Raji (cell line): ENCODE data around the gene KCNG1.

ENCODE experiments used
- POLR2A ChIP-seq: IDR thresholded peaks from 2 replicates; pipeline ENCODE4 v1.6.1; 2011; ENCODE audit warnings: low read depth, low read length, control low read depth; ENCODE audit not compliant: insufficient read depth

KCNG1 gene

GRCh38 chr20:51042657-51043247 lies 19.8 kb upstream of the KCNG1 start:
- TF ChIP-seq POLR2A = no peak

- no peak for TF ChIP-seq POLR2A
Observed at GRCh38 chr20:51042064-51042463, 19.2 kb upstream of the KCNG1 start.

DNA sequence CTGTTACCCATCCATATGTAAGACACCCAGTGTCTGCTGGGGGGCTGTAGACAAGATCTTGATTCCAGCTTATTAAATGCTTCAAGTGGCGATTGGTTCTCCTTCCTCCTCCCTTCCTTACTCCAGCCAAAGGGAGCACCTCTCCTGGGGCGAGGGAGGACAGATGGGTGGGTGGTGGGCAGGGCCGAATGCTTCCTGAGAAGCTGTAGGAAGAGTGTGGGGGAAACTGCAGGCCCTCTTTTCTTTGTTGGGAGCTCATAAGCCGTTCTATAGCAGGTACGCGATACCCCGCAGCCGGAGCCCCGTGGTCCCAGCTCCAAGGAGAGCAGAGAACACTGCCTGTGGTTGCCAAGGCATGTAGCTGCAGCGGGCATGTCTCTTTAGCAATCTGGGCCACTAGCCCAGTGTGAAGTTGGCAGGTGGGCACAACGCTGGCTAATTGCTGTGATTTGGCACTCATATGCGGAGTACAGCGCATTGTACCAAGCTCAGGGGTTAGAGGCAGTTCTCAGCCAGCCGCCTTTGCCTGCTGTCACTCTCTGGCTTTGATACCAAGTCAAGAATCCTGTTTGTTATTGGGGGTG lies 14.7 kb upstream of the KCNG1 start:
- no peak for TF ChIP-seq POLR2A

GRCh38 chr20:51036827-51037531 lies 14.1 kb upstream of the KCNG1 start:
- TF ChIP-seq POLR2A = no peak

DNA sequence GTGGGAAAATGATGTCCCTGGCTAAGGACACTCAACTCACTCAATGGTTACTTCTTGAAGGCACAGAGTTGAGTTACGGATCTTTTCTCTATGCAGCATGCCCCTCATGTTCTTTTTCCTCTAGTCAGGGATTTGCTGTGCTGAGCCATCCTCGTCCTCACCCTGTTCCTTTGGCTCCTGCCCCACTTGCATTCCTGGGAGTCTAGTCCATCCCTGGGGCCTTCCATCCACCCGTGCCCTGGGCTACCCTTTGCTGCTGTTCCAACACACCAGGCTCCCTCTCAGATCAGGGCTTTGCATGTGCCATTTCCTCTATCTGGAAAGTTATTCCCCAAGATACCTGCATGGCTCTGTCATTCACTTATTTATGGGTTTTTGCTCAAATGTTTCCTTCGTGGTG lies 13.3 kb upstream of the KCNG1 start:
- no peak for TF ChIP-seq POLR2A

- no peak for TF ChIP-seq POLR2A
Observed at GRCh38 chr20:51034988-51035656, 12.2 kb upstream of the KCNG1 start.

GRCh38 chr20:51034476-51034875 lies 11.6 kb upstream of the KCNG1 start:
- no peak for TF ChIP-seq POLR2A

- TF ChIP-seq POLR2A = no peak
Observed at GRCh38 chr20:51029963-51030920, 7.3 kb upstream of the KCNG1 start.

- TF ChIP-seq POLR2A = no peak
Observed at GRCh38 chr20:51029556-51029955, 6.6 kb upstream of the KCNG1 start.

DNA sequence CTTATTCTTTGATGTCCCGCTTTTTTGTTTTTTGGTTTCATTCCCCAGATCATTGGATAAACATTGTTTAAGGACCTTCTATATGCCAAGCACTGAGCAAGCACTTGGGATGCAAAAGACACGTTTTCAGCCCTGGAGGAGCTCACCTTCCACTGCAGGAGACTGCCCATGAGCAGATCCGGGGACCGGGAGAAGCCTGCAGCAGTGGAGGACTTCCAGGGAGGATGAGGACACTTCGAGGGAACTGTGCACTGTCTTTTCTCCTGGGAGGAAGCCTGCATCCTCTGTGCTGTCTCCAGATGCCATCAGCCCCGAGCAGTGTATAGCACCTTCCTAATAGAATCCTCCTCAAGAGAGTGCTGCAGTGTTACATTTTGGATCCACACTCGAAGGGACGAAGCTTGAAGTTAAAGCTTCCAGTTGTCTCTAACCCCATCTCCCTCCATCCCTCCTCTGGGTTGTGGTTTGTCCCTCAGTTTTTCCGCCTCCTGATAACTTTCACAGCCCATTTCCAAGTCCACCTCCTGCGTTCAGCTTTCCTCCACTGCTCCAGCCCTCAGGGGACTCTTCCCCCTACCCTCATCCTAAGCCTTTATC lies 5.8 kb upstream of the KCNG1 start:
- no peak for TF ChIP-seq POLR2A

GRCh38 chr20:51027035-51027795 lies 4.3 kb upstream of the KCNG1 start:
- TF ChIP-seq POLR2A = no peak

GRCh38 chr20:51026269-51026668 lies 3.4 kb upstream of the KCNG1 start:
- no peak for TF ChIP-seq POLR2A

GRCh38 chr20:51024761-51025160 lies 1.9 kb upstream of the KCNG1 start:
- TF ChIP-seq POLR2A = no peak
